T1000 (cell line): Measurements from ENCODE around the gene ZBTB4.
A peak's percentile ranks its signal among the peaks of the same experiment; 100 is the strongest.
"Not testable (repeated sequence)": the region's sequence is repeated elsewhere in the genome, so short reads cannot be mapped to it uniquely, and the experiment has no call there.

Source experiments
- DNase-seq: peaks from one replicate; lab custom pipeline; 2025; ENCODE audit warnings: mixed read lengths; lab: John Stamatoyannopoulos, UW

The ZBTB4 gene

GRCh38 chr17:7491583-7491982 is 12.2 kb upstream of the ZBTB4 start:
- no peak for DNase-seq

GRCh38 chr17:7490144-7490543 is 10.7 kb upstream of the ZBTB4 start:
- no peak for DNase-seq

GRCh38 chr17:7486181-7486580 is 6.8 kb upstream of the ZBTB4 start:
- DNase-seq = no peak

- no peak for DNase-seq
Observed at GRCh38 chr17:7484919-7485377, 5.5 kb upstream of the ZBTB4 start.

- peak; percentile 97 for DNase-seq
Observed at GRCh38 chr17:7484067-7484918, 4.9 kb upstream of the ZBTB4 start, which contains the start of gene POLR2A. Gene POLR2A, plus strand, starts transcription at chr17:7484366.

GRCh38 chr17:7483255-7484066 is 4.0 kb upstream of the ZBTB4 start:
- DNase-seq = peak; percentile 93

- not testable (repeated sequence) for DNase-seq
Observed at GRCh38 chr17:7482742-7483088, 3.3 kb upstream of the ZBTB4 start.

GRCh38 chr17:7481842-7482741 is 2.7 kb upstream of the ZBTB4 start:
- not testable (repeated sequence) for DNase-seq

- not testable (repeated sequence) for DNase-seq
Observed at GRCh38 chr17:7481275-7481674, 1.8 kb upstream of the ZBTB4 start, which contains the start of gene SLC35G6. Gene SLC35G6, plus strand, starts transcription at chr17:7481446. Its CDS starts 71 bp downstream, at chr17:7481517.

- DNase-seq = no peak
Observed at GRCh38 chr17:7480089-7480384, 606 bp upstream of the ZBTB4 start.

- no peak for DNase-seq
Observed at GRCh38 chr17:7478276-7479212, 887 bp downstream of the ZBTB4 start.

- DNase-seq = no peak
Observed at GRCh38 chr17:7477392-7478275, 1.8 kb downstream of the ZBTB4 start.

- no peak for DNase-seq
Observed at GRCh38 chr17:7476951-7477350, 2.5 kb downstream of the ZBTB4 start.

GRCh38 chr17:7476494-7476893 is 2.9 kb downstream of the ZBTB4 start:
- DNase-seq = no peak

GRCh38 chr17:7475764-7476422 is 3.5 kb downstream of the ZBTB4 start:
- DNase-seq = no peak

- DNase-seq = not testable (repeated sequence)
Observed at GRCh38 chr17:7474767-7475166, 4.7 kb downstream of the ZBTB4 start.

- DNase-seq = no peak
Observed at GRCh38 chr17:7471729-7472128, 7.7 kb downstream of the ZBTB4 start.

GRCh38 chr17:7470457-7470973 is 8.9 kb downstream of the ZBTB4 start:
- DNase-seq = not testable (repeated sequence)

GRCh38 chr17:7469843-7470242 is 9.6 kb downstream of the ZBTB4 start:
- DNase-seq = not testable (repeated sequence)
